Esophagus squamous epithelium (tissue), 5 donors: ENCODE measurements around the gene LRIG1. TPM values are rescaled to one million over a fixed set of nuclear protein-coding genes. Genes with fewer than 3 reads are reported as not detected.

Source experiments
- DNase-seq: peaks from one replicate; lab custom pipeline; 2025; lab: John Stamatoyannopoulos, UW
- H3K27ac ChIP-seq, 4 donors: fragments of 200-600 bp; sonication (generic); one replicate each; pipeline ENCODE4 v1.5.1; 2016 to 2019; ENCODE audit warnings: mild to moderate bottlenecking in 1 of 4
- H3K27me3 ChIP-seq, 4 donors: fragments of 200-600 bp; sonication (generic); 1 replicate in 3 of 4; 2 replicates in 1 of 4; pipeline versions ENCODE4 v1.5.1 to v1.6.0; 2017 to 2021; ENCODE audit warnings: antibody characterized with exemption in 1 of 4
- H3K36me3 ChIP-seq, 3 donors: fragments of 200-600 bp; sonication (generic); one replicate each; pipeline ENCODE4 v1.5.1; 2016 to 2019
- H3K4me1 ChIP-seq, 3 donors: fragments of 200-600 bp; sonication (generic); one replicate each; pipeline ENCODE4 v1.5.1; 2017 to 2019
- H3K4me3 ChIP-seq, 4 donors: fragments of 200-600 bp; sonication (generic); 1 replicate in 3 of 4; 2 replicates in 1 of 4; pipeline ENCODE4 v1.5.1; 2016 to 2019; ENCODE audit warnings: mild to moderate bottlenecking in 2 of 4, moderate library complexity in 1 of 4
- H3K9me3 ChIP-seq, 3 donors: fragments of 200-600 bp; sonication (generic); one replicate each; pipeline ENCODE4 v1.5.1; 2016 to 2019
- CTCF ChIP-seq, 6 experiments: fragments of 450-650 bp in 4 of 6; fragments of 200-600 bp in 2 of 6; sonication (generic) in 2 of 6; IDR thresholded peaks; one replicate each; pipeline ENCODE4 v1.5.1; 2016 to 2019; ENCODE audit warnings: antibody characterized with exemption in 6 of 6, mild to moderate bottlenecking in 4 of 6, moderate library complexity in 4 of 6
- POLR2A ChIP-seq, 4 donors: fragments of 450-650 bp; IDR thresholded peaks; one replicate each; pipeline ENCODE4 v1.6.1; 2017; ENCODE audit warnings: antibody characterized with exemption in 4 of 4, mild to moderate bottlenecking in 4 of 4, moderate library complexity in 3 of 4
- WGBS, 2 donors: methylation state at CpG; one replicate each; pipeline ENCODE4 v1.1.5; 2018; 5-methylcytosine and 5-hydroxymethylcytosine counted together
- intact Hi-C: fragments of 100-400 bp; cut with DNase I; formaldehyde crosslinking; loops from one replicate; pipeline ENCODE4 v1.15.0; 2022
- total RNA-seq, 4 donors: library from RNA; depleted of rRNA; stranded (reverse); fragments of >200 nt; gene quantifications; one replicate each; pipeline ENCODE4 v1.1.0, GENCODE V29; 2016
- donor health status: DM: yes; HTN: yes; CAD: no.

Gene LRIG1
- total RNA-seq, 4 donors from 2014 or later, result 7.5 to 30.5 (median 15.1) TPM

- Histone ChIP-seq H3K9me3 (peaks cover 0 to 3% (median 0%) of the 10 kb centered on the region in 3 donors), H3K4me1 (peaks cover 0 to 19% (median 0%) of the 10 kb centered on the region in 3 donors), H3K27ac (no peak overlapping the region), H3K36me3 (peaks cover 0 to 74% (median 8%) of the 10 kb centered on the region in 3 donors), H3K27me3 (no peaks in the 10 kb centered on the region), H3K4me3 (no peak overlapping the region)
- TF ChIP-seq POLR2A (IDR thresholded peaks at IDR 0.05) (no peak), CTCF (IDR thresholded peaks at IDR 0.05) (no peak)
- DNase-seq, result no peak
- intact Hi-C loops, result no loop called here
Observed at GRCh38 chr3:66390013-66390412, 110.8 kb downstream of the LRIG1 start.

GRCh38 chr3:66386925-66387650 is 113.7 kb downstream of the LRIG1 start:
- WGBS, 2 donors, result 75 to 79% methylated on average over 7 of the region's 7 CpGs

GRCh38 chr3:66386011-66386924 is 114.6 kb downstream of the LRIG1 start:
- TF ChIP-seq POLR2A (IDR thresholded peaks at IDR 0.05) (no peak), CTCF (IDR thresholded peaks at IDR 0.05) (no peak)
- intact Hi-C loops, result no loop called here
- no peak for DNase-seq
- WGBS, 2 donors, result 94 to 95% methylated on average over 9 to 10 of the region's 12 CpGs
- H3K27me3 ChIP-seq, result no peaks in the 10 kb centered on the region
- no peak overlapping the region for H3K4me3 ChIP-seq
- peaks cover 28 to 74% (median 32%) of the 10 kb centered on the region in 3 donors for H3K36me3 ChIP-seq
- no peaks in the 10 kb centered on the region for H3K4me1 ChIP-seq
- H3K9me3 ChIP-seq, result peaks cover 0 to 5% (median 0%) of the 10 kb centered on the region in 3 donors
- H3K27ac ChIP-seq, result no peak overlapping the region

More at GRCh38 chr3:66386925-66387650, 113.7 kb downstream of the LRIG1 start:
- no peak overlapping the region for H3K27ac ChIP-seq
- peaks cover 0 to 5% (median 0%) of the 10 kb centered on the region in 3 donors for H3K9me3 ChIP-seq
- H3K4me3 ChIP-seq, result no peak overlapping the region
- intact Hi-C loops, result no loop called here
- no peaks in the 10 kb centered on the region for H3K4me1 ChIP-seq
- DNase-seq, result no peak
- H3K36me3 ChIP-seq, result peaks cover 20 to 74% (median 28%) of the 10 kb centered on the region in 3 donors
- no peaks in the 10 kb centered on the region for H3K27me3 ChIP-seq
- TF ChIP-seq CTCF (IDR thresholded peaks at IDR 0.05) (no peak), POLR2A (IDR thresholded peaks at IDR 0.05) (no peak)

GRCh38 chr3:66385066-66385465 is 115.8 kb downstream of the LRIG1 start:
- no peaks in the 10 kb centered on the region for H3K4me1 ChIP-seq
- H3K36me3 ChIP-seq, result peaks cover 35 to 82% (median 42%) of the 10 kb centered on the region in 3 donors
- H3K4me3 ChIP-seq, result no peak overlapping the region
- no peak for DNase-seq
- intact Hi-C loops, result no loop called here
- H3K27me3 ChIP-seq, result no peaks in the 10 kb centered on the region
- TF ChIP-seq CTCF (IDR thresholded peaks at IDR 0.05) (no peak), POLR2A (IDR thresholded peaks at IDR 0.05) (no peak)
- no peak overlapping the region for H3K27ac ChIP-seq
- peaks cover 0 to 5% (median 0%) of the 10 kb centered on the region in 3 donors for H3K9me3 ChIP-seq
